ENCODE data around the gene PRDM12.

GRCh38 chr9:130662970-130663257, 1.5 kb upstream of the PRDM12 start:
- TF ChIP-seq GATA3 (IDR thresholded peaks at IDR 0.05; ENCODE audit: low read depth, low read length) (no peak), GATA2 (IDR thresholded peaks at IDR 0.05; ENCODE audit: low read depth, low read length) (no peak)
